Osteocyte (in vitro differentiated cells): ENCODE data around the gene LRFN3. TPM values are rescaled to one million over a fixed set of nuclear protein-coding genes. Genes with fewer than 3 reads are reported as not detected.

Experiments
- DNase-seq: peaks from one replicate; pipeline ENCODE4 v3.0.0; 2021; ENCODE audit warnings: mixed read lengths; ENCODE audit not compliant: unreplicated experiment; ENCODE audit errors: extremely low spot score
- H3K27ac Mint-ChIP-seq: one replicate; pipeline ENCODE4 v1.8.0; 2021; ENCODE audit warnings: mild to moderate bottlenecking, mixed read lengths; ENCODE audit not compliant: unreplicated experiment
- H3K27me3 Mint-ChIP-seq: one replicate; pipeline ENCODE4 v1.8.0; 2021; ENCODE audit warnings: mixed read lengths; ENCODE audit not compliant: unreplicated experiment
- H3K36me3 Mint-ChIP-seq: one replicate; pipeline ENCODE4 v1.8.0; 2021; ENCODE audit warnings: mixed read lengths; ENCODE audit not compliant: unreplicated experiment
- H3K4me1 Mint-ChIP-seq: one replicate; pipeline ENCODE4 v1.8.0; 2021; ENCODE audit warnings: mixed read lengths; ENCODE audit not compliant: unreplicated experiment
- H3K4me3 Mint-ChIP-seq: one replicate; pipeline ENCODE4 v1.8.0; 2021; ENCODE audit warnings: mild to moderate bottlenecking, moderate library complexity, mixed read lengths; ENCODE audit not compliant: unreplicated experiment
- H3K9me3 Mint-ChIP-seq: one replicate; pipeline ENCODE4 v1.8.0; 2021; ENCODE audit warnings: mixed read lengths; ENCODE audit not compliant: unreplicated experiment
- CTCF ChIP-seq: fragments of 200-600 bp; sonication (generic); IDR thresholded peaks from 2 replicates; pipeline ENCODE4 v1.5.0; 2021; ENCODE audit warnings: antibody characterized with exemption, mild to moderate bottlenecking, moderate library complexity
- total RNA-seq: library from RNA; stranded (reverse); gene quantifications from 2 replicates; pipeline ENCODE4 v1.2.1, GENCODE V29; 2021

Gene LRFN3
- total RNA-seq, 1 donor from 2014 or later: 25.0 TPM

DNA sequence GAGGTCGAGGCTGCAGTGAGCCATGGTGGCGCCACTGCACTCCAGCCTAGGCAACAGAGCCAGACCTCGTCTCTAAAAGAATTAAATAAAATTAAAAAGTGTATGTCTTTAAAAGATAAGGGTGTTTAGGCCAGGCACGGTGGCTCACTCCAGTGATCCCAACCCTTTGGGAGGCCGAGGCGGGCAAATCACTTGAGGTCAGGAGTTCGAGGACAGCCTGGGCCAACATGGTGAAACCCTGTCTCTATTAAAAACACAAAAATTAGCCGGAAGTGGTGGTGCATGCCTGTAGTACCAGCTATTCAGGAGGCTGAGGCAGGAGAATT, 51.4 kb downstream of the LRFN3 start:
- Mint-ChIP-seq H3K4me3 (peak overlapping the region; percentile 60), H3K27me3 (peaks cover 26% of the 10 kb centered on the region), H3K27ac (no peak overlapping the region), H3K4me1 (peaks cover 5% of the 10 kb centered on the region), H3K36me3 (no peaks in the 10 kb centered on the region), H3K9me3 (no peaks in the 10 kb centered on the region)
- no peak for TF ChIP-seq CTCF
- no peak for DNase-seq

DNA sequence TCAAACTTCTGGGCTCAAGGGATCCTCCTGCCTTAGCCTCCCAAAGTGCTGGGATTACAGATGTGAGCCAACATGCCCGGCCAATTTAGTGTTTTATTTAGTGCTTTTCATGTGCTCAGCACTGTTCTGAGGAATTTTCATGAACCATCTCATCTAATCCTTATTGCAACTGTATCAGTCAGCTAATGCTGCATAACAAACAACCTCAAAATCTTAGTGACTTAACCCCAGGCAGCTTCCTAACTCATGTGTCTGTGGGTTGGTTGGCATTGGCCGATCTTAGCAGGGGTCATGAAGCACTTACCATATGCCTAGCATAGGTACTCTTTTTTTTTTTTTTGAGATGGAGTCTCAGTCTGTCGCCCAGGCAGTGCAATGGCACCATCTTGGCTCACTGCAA, 52.6 kb downstream of the LRFN3 start:
- H3K27ac Mint-ChIP-seq: no peak overlapping the region
- H3K27me3 Mint-ChIP-seq: peaks cover 26% of the 10 kb centered on the region
- DNase-seq: no peak
- no peaks in the 10 kb centered on the region for H3K9me3 Mint-ChIP-seq
- no peaks in the 10 kb centered on the region for H3K36me3 Mint-ChIP-seq
- no peak for TF ChIP-seq CTCF
- no peak overlapping the region for H3K4me3 Mint-ChIP-seq
- peaks cover 5% of the 10 kb centered on the region for H3K4me1 Mint-ChIP-seq

DNA sequence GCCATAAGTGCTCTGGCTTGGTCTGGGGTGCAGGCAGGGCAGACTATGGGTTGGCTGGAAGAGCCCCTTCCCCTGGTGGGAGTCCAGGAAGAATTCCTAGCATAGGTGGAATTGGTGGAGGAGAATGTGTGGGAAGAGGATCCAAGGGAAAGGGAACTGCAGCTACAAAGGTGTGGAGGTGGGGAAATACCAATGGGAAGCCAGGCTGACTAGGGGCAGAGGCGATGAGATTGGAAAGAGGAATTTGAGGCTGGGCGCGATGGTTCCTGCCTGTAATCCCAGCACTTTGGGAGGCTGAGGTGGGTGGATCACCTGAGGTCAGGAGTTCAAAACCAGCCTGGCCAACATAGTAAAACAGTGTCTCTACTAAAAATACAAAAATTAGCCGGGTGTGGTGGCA, 54.0 kb downstream of the LRFN3 start:
- no peak overlapping the region for H3K27ac Mint-ChIP-seq
- H3K27me3 Mint-ChIP-seq: peaks cover 22% of the 10 kb centered on the region
- TF ChIP-seq CTCF: no peak
- H3K4me3 Mint-ChIP-seq: no peak overlapping the region
- no peaks in the 10 kb centered on the region for H3K9me3 Mint-ChIP-seq
- peaks cover 8% of the 10 kb centered on the region for H3K4me1 Mint-ChIP-seq
- no peak for DNase-seq
- no peaks in the 10 kb centered on the region for H3K36me3 Mint-ChIP-seq

DNA sequence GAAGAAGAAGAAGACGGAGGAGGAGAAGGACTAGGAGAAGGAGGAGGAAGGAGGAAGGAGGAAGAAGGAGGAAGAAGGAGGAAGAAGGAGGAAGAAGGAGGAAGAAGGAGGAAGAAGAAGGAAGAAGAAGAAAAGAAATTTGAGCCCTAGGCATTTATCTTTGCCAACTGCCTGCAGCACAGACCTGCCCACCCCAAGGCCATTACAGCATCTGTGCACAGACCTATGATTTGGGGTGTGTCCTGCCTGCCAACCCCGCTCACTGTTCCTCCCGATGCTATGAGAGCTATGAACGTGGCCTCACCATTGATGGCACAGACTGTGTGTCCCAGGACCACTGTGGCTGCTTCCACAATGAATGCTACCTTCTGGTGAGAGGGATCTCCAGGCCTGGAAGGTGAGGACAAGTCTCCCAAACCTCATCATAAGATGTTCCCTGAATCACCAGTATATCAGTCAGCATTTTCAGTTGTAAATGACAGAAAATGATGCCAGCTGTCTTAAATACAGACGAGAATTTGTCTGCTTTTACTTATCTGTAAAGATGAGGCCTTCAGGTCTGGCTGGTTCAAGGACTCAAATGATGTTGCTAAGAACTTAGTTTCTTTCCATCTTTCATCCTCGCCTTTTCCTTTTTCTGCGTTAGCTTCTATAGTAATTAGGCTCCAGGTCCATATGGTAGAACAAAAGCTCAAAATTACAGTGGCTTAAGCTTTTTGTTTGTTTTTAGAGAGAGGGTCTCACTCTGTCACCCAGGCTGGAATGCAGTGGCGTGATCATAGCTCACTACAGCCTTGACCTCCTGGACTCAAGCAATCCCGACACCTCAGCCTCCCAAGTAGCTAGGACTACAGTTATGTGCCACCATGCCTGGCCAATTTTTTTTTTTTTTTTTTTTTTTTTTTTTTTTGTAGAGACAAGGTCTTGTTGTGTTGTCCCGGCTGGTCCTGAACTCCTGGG, 54.9 kb downstream of the LRFN3 start:
- Mint-ChIP-seq H3K36me3 (no peaks in the 10 kb centered on the region), H3K27me3 (peaks cover 15% of the 10 kb centered on the region), H3K4me3 (no peak overlapping the region), H3K4me1 (peaks cover 13% of the 10 kb centered on the region), H3K27ac (no peak overlapping the region), H3K9me3 (no peaks in the 10 kb centered on the region)
- DNase-seq: no peak
- TF ChIP-seq CTCF: no peak

- DNase-seq: no peak
- no peak for TF ChIP-seq CTCF
Measured at GRCh38 chr19:35991731-35992450, 55.7 kb downstream of the LRFN3 start.

More at GRCh38 chr19:35991731-35992450, 55.7 kb downstream of the LRFN3 start:
- peaks cover 12% of the 10 kb centered on the region for H3K27me3 Mint-ChIP-seq
- no peaks in the 10 kb centered on the region for H3K36me3 Mint-ChIP-seq
- H3K27ac Mint-ChIP-seq: no peak overlapping the region
- no peaks in the 10 kb centered on the region for H3K9me3 Mint-ChIP-seq
- H3K4me1 Mint-ChIP-seq: peaks cover 18% of the 10 kb centered on the region
- no peak overlapping the region for H3K4me3 Mint-ChIP-seq
